NOMO-1 treated with dmso at 0.1 percent for 144 hours (cell line): ENCODE results near the gene IGDCC3.
"Not testable (repeated sequence)": the region's sequence is repeated elsewhere in the genome, so short reads cannot be mapped to it uniquely, and the experiment has no call there.

Experiments used
- DNase-seq: peaks from one replicate; lab custom pipeline; 2025; ENCODE audit not compliant: unreplicated experiment; lab: John Stamatoyannopoulos, UW

The IGDCC3 gene

GRCh38 chr15:65371976-65372786 is 5.6 kb downstream of the IGDCC3 start:
- DNase-seq: no peak

- DNase-seq: no peak
Measured at GRCh38 chr15:65370885-65371284, 6.9 kb downstream of the IGDCC3 start.

DNA sequence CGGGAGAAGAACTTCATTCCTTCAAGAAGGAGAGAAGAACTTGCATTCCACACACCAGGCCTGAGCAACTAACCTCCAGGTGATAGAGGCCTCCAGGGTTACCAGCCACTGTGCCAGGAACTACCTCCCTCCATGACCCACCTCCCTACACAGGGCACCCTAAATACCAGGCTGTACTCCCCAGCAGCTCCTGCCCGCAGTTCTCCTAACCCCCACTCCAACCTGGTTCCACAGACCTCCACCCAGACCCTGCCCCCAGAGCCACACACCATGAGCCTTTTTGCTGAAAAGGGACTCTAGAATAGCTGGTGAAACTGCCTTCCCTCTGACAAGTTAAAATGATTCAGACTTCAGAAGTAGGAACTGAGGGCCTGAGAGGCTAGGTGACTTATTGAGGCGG is 8.2 kb downstream of the IGDCC3 start:
- DNase-seq: no peak

DNA sequence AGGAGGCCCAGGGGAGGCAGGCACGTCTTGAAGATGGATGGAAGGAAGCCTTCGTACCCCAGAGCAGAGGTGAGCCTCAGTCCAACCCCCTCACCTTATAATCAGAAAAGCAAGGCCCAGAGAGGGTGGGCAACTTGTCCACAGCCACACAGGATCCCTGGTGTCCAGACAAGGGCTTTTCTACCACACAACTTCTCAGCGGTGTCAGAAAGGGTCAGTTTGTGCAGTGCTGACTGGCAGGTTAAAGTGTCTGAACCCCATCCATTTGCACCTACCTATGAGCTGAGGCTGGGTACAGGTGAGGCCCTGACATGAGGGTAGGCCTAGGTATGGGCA is 8.6 kb downstream of the IGDCC3 start:
- no peak for DNase-seq

GRCh38 chr15:65368302-65369211 is 9.2 kb downstream of the IGDCC3 start:
- no peak for DNase-seq

DNA sequence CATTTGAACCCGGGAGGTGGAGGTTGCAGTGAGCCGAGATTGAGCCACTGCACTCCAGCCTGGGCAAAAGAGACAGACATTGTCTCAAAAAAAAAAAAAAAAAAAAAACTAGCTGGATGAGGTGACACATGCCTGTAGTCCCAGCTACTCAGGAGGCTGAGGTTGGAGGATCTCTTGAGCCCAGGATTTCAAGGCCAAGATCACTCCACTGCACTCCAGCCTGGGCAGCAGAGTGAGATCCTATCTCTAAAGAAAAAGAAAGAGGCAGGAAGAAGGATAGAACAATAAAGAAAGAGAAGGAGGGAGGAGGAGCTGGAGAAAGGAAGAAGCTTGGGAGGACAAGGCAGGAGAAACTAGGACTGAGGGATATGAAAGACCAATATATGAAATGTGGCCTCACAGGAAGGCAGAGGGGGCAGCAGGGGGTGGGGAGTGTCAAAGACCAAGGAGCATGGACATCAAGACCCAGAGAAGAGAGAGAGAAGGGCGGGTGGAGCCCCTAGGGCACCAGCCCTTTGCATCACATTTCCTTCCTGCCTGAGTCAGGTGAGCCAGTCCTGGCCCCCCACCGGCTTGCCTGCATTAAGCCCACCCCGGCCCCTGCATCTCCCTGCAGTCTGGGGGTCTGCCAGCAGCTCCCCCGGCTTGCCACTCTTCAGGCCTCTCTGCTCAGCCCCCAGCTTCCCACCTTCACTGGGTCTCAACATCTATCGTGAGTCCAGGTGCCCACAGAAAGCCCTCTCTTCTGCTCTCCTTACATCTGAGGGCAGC is 11.5 kb downstream of the IGDCC3 start:
- DNase-seq: no peak

DNA sequence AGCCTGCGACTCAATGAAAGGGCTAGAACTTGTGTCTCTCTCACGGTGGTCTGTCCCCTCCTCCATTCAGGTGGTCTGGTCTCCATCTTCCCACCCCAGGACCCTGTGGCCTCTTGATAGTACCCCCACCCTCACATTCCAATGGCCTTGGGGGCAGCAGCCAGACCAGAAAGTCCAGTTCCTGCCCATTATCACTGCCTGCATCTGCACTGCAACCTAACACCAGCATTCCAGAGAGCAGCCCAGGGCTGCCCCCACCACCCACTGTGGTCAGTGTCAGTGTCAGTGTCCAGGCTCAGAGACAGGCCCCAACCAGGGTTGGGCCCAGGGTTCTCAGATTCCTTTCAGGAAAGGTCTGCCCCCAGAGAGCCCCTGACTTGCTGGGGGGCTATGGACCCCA is 12.6 kb downstream of the IGDCC3 start:
- no peak for DNase-seq

DNA sequence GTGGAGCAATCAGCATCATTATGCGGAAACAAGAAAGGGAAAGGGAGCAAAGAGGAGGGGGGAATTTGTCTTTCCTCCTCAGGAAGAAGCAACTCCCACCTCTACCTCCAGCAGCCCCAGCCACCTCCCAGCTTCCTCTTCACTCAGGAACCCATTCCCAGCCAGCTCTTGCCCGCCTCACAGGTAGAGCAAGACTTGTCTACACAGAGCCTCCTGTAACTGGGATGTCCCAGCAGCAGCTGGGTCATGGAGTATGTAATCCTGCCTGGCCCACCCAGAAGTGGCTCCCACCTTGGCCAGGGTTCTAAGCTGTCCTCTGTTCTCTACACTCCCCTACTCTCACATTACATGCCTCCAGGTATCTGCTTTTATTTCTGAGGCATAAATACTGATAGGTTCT is 14.0 kb downstream of the IGDCC3 start:
- DNase-seq: no peak

DNA sequence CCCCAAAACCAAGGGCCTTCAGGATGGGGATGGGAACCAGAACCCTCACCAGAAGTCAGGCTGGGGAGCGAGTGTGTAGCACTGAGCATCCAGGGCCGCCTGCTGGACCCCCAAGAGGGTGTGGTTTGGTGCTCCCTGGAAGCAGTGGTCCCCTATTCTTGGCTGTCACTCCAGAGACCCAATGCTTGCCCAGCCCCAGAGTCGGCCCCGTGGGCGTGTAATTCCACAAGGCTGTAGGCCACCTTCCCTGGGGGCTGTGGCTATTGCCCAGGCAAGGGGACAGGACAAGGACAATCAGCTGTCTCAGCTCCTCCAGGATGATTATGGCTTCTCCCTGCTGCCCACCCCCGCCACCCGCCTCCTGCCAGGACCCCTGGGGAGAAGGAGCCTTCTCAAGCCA is 14.5 kb downstream of the IGDCC3 start:
- no peak for DNase-seq

- DNase-seq: no peak
Measured at GRCh38 chr15:65362491-65362890, 15.3 kb downstream of the IGDCC3 start.

- DNase-seq: no peak
Measured at GRCh38 chr15:65361708-65362459, 15.9 kb downstream of the IGDCC3 start.

- no peak for DNase-seq
Measured at GRCh38 chr15:65360506-65360905, 17.3 kb downstream of the IGDCC3 start.

DNA sequence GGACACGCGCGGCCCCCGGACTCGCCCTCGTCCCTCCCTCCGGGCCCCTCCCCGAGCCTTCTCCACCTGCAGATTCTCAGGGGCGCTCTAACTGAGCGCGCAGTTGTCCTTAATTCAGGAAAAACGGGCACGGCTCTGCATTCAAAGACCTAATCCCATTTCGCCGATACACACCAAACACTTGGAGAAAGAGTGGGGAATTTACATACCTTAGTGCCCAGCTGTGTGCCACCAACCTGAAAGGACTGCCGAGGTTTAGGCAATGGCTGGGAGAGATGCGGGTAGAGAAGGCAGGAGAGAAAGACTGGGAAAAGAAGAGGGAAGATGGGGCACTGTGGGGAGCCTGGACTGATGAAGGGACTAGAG is 21.8 kb downstream of the IGDCC3 start:
- no peak for DNase-seq

GRCh38 chr15:65355173-65355987 is 22.4 kb downstream of the IGDCC3 start:
- no peak for DNase-seq

- DNase-seq: no peak
Measured at GRCh38 chr15:65354835-65355172, 23.0 kb downstream of the IGDCC3 start.

DNA sequence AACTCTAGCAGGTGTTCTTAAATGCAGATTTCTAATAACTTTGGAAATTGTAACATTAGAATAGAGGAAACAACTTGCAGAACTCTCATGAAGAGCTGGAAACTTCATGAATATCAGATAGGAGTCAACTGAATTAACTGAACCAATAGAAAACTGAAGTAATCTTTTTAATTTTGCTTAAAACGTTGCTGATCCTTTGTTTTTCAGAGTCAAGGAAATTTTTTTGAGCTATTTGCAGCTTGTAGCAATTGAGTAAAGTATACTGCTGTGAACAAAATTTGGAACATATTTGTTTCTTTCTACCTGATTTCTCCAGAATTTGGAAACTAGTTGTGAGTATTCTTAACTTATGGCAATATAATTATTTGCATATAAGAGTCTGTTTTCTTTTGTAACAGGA is 25.8 kb downstream of the IGDCC3 start:
- DNase-seq: not testable (repeated sequence)

GRCh38 chr15:65349338-65349737 is 28.5 kb downstream of the IGDCC3 start:
- DNase-seq: no peak

GRCh38 chr15:65347756-65348155 is 30.0 kb downstream of the IGDCC3 start:
- not testable (repeated sequence) for DNase-seq

- no peak for DNase-seq
Measured at GRCh38 chr15:65346856-65347598, 30.8 kb downstream of the IGDCC3 start.

DNA sequence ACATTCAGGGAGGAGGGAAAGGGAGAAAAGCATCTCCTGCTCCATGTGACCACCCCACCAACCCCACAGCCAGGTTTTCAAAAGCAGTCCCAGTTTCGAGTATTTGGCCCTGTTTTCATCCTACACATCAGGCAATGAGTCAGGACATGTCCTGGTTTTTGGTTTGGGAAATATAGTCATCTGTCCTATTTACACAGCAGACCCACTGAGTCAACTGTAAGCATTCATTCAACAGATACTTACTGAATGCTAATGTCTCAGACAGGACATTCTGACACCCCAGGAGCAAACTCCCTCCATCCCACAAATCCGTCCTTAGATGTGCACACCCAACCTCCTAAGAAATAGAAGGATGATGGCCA is 32.9 kb downstream of the IGDCC3 start:
- no peak for DNase-seq
